Keratinocyte (primary cell): ENCODE results near the gene IMPACT. TPM values are rescaled to one million over a fixed set of nuclear protein-coding genes. Genes with fewer than 3 reads are reported as not detected.

Experiments used
- DNase-seq: peaks from one replicate; pipeline ENCODE4 v3.0.0-alpha.2; 2011; ENCODE audit warnings: low read depth, missing footprints, low spot score
- FAIRE-seq: peaks from 2 replicates; lab custom pipeline; 2011; peaks lifted over from hg19 to GRCh38; lab: Jason Lieb, UNC
- H2AFZ ChIP-seq: 2 replicates; pipeline ENCODE4 v1.6.0; 2012; ENCODE audit warnings: low read length, control low read depth, inconsistent platforms; ENCODE audit not compliant: control insufficient read depth
- H3K27ac ChIP-seq: 2 replicates; pipeline ENCODE4 v1.5.1; 2011; ENCODE audit warnings: low read length; ENCODE audit not compliant: control insufficient read depth, insufficient read depth
- H3K27me3 ChIP-seq: 3 replicates; pipeline ENCODE4 v1.6.0; 2011; ENCODE audit warnings: low read length; ENCODE audit not compliant: control insufficient read depth, insufficient read depth; ENCODE audit errors: extremely low read depth
- H3K36me3 ChIP-seq, 2 experiments: 2 replicates in 1 of 2; 3 replicates in 1 of 2; pipeline ENCODE4 v1.5.1; 2011; ENCODE audit warnings: low read length in 2 of 2, mild to moderate bottlenecking in 1 of 2; ENCODE audit not compliant: control insufficient read depth in 2 of 2, insufficient read depth in 2 of 2; ENCODE audit errors: extremely low read depth in 1 of 2
- H3K4me1 ChIP-seq: 3 replicates; pipeline ENCODE4 v1.5.1; 2011; ENCODE audit warnings: low read length; ENCODE audit not compliant: control insufficient read depth, insufficient read depth; ENCODE audit errors: extremely low read depth
- H3K4me2 ChIP-seq: 3 replicates; pipeline ENCODE4 v1.6.0; 2011; ENCODE audit warnings: low read depth, low read length; ENCODE audit not compliant: control insufficient read depth, insufficient read depth; ENCODE audit errors: extremely low read depth
- H3K4me3 ChIP-seq, 3 experiments: fragments of 200-600 bp in 1 of 3; sonication (generic) in 1 of 3; 2 replicates in 2 of 3; 3 replicates in 1 of 3; pipeline ENCODE4 v1.5.1; 2011 to 2016; ENCODE audit warnings: low read length in 3 of 3, mild to moderate bottlenecking in 3 of 3, control low read depth in 2 of 3, inconsistent platforms in 1 of 3, low read depth in 1 of 3, mixed read lengths in 1 of 3, mixed run types in 1 of 3, moderate library complexity in 1 of 3; ENCODE audit not compliant: control insufficient read depth in 2 of 3, insufficient read depth in 2 of 3; ENCODE audit errors: extremely low read depth in 1 of 3
- H3K79me2 ChIP-seq: 2 replicates; pipeline ENCODE4 v1.6.0; 2012; ENCODE audit warnings: low read length; ENCODE audit not compliant: control insufficient read depth, insufficient read depth
- H3K9ac ChIP-seq: 3 replicates; pipeline ENCODE4 v1.6.0; 2011; ENCODE audit warnings: low read length; ENCODE audit not compliant: control insufficient read depth, insufficient read depth; ENCODE audit errors: extremely low read depth
- H3K9me1 ChIP-seq: 3 replicates; pipeline ENCODE4 v1.6.0; 2011; ENCODE audit warnings: low read length; ENCODE audit not compliant: control insufficient read depth, insufficient read depth; ENCODE audit errors: extremely low read depth
- H3K9me3 ChIP-seq: 2 replicates; pipeline ENCODE4 v1.5.1; 2012; ENCODE audit warnings: low read depth, low read length; ENCODE audit not compliant: control insufficient read depth
- H4K20me1 ChIP-seq: 3 replicates; pipeline ENCODE4 v1.6.0; 2011; ENCODE audit warnings: low read length; ENCODE audit not compliant: control insufficient read depth, insufficient read depth; ENCODE audit errors: extremely low read depth
- CTCF ChIP-seq, 3 experiments: IDR thresholded peaks in 1 of 3; conservative IDR thresholded peaks in 1 of 3; optimal IDR thresholded peaks in 1 of 3; 2 replicates in 2 of 3; 3 replicates in 1 of 3; pipeline versions ENCODE3 to v1.5.1; 2011; ENCODE audit warnings: low read length in 3 of 3, mild to moderate bottlenecking in 3 of 3, moderate library complexity in 2 of 3, control low read depth in 1 of 3, inconsistent platforms in 1 of 3; ENCODE audit not compliant: insufficient read depth in 2 of 3; ENCODE audit errors: extremely low read depth in 1 of 3
- EZH2 ChIP-seq: IDR thresholded peaks from one replicate; pipeline ENCODE4 v1.6.1; 2012; ENCODE audit warnings: inconsistent platforms, mild to moderate bottlenecking, low read length, moderate library complexity
- dilution Hi-C: fragments of 300-500 bp; cut with MboI; formaldehyde crosslinking; loops from one replicate; pipeline ENCODE4 v1.7.0; 2020; ENCODE audit warnings: low sequenced_read_pairs; ENCODE audit not compliant: extremely low pct_ligation_motif_present
- polyA plus RNA-seq, 5 experiments: library from polyadenylated mRNA; depleted of rRNA in 3 of 5; stranded (reverse) in 3 of 5; stranded (forward) in 1 of 5; unstranded in 1 of 5; fragments of >200 nt; gene quantifications; 1 replicate in 1 of 5; 2 replicates in 3 of 5; 3 replicates in 1 of 5; pipeline versions ENCODE4 v1.2.1 to v1.2.3, GENCODE V29; 2011 to 2012; ENCODE audit warnings: missing spikeins in 2 of 5, low read depth in 1 of 5, low replicate concordance in 1 of 5

Gene IMPACT
- polyA plus RNA-seq, 1 donor (not counting 4 experiments of a cell fraction or from before 2014, with no cell fraction given), result 35.3 TPM

GRCh38 chr18:24413148-24413547, 13.3 kb upstream of the IMPACT start:
- no peak overlapping the region for H3K27ac ChIP-seq
- no peaks in the 10 kb centered on the region for H3K36me3 ChIP-seq
- H3K9me3 ChIP-seq, result no peaks in the 10 kb centered on the region
- no peaks in the 10 kb centered on the region for H3K79me2 ChIP-seq
- DNase-seq, result no peak
- no peak overlapping the region for H2AFZ ChIP-seq
- H3K4me2 ChIP-seq, result no peak overlapping the region
- FAIRE-seq, result no peak
- H3K9me1 ChIP-seq, result no peaks in the 10 kb centered on the region
- no peak overlapping the region for H3K4me3 ChIP-seq
- H3K9ac ChIP-seq, result no peak overlapping the region
- H3K27me3 ChIP-seq, result no peaks in the 10 kb centered on the region
- no peaks in the 10 kb centered on the region for H3K4me1 ChIP-seq
- TF ChIP-seq CTCF (optimal IDR thresholded peaks at IDR 0.05 in 1 of 3, IDR thresholded peaks at IDR 0.05 in 1 of 3, conservative IDR thresholded peaks at IDR 0.05 in 1 of 3; ENCODE audit: extremely low read depth in 1 of 3, insufficient read depth in 2 of 3, low read length in 3 of 3), result peak; percentile 24 to 68 (median 46)
- TF ChIP-seq EZH2, result no peak
- dilution Hi-C loops, result no loop called here
- H4K20me1 ChIP-seq, result no peaks in the 10 kb centered on the region

DNA sequence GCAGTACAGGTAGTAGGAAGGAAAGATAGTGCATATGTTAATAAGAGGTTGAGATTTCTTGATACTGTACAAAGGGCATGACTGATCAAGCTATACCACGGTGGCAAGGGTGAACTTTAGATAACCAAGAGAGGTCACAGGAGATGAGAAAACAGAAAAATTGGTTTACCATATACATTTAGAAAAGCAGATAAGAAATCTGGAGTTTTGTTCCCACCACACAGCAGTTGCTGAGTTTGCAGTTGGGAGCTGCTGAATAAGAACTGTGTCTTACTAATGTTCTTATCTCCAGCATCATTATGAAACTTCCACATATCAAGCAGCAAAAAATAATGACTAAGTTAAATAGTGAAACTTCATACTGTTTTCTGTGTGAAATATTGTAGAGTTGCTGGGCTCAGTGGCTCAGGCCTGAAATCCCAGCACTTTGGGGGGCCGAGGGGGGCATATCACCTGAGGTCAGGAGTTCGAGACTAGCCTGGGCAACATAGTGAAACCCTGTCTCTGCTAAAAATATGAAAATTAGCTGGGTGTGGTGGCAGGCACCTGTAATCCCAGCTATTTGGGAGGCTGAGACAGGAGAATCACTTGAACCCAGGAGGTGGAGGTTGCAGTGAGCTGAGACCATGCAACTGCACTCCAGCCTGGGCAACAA, 12.0 kb upstream of the IMPACT start:
- Histone ChIP-seq H3K4me1 (no peaks in the 10 kb centered on the region), H3K79me2 (no peaks in the 10 kb centered on the region), H3K4me3 (no peak overlapping the region), H3K9me3 (no peaks in the 10 kb centered on the region), H3K9me1 (no peaks in the 10 kb centered on the region), H2AFZ (no peak overlapping the region), H3K27me3 (no peaks in the 10 kb centered on the region), H3K36me3 (no peaks in the 10 kb centered on the region), H3K9ac (no peak overlapping the region), H4K20me1 (no peaks in the 10 kb centered on the region), H3K4me2 (no peak overlapping the region), H3K27ac (no peak overlapping the region)
- FAIRE-seq (no peak), DNase-seq (no peak)
- TF ChIP-seq EZH2 (no peak), CTCF (optimal IDR thresholded peaks at IDR 0.05 in 1 of 3, IDR thresholded peaks at IDR 0.05 in 1 of 3, conservative IDR thresholded peaks at IDR 0.05 in 1 of 3; ENCODE audit: extremely low read depth in 1 of 3, insufficient read depth in 2 of 3, low read length in 3 of 3) (no peak)
- dilution Hi-C loops, result no loop called here
